ENCODE data around the gene SLC44A2.

- TF ChIP-seq, protein P1, sequence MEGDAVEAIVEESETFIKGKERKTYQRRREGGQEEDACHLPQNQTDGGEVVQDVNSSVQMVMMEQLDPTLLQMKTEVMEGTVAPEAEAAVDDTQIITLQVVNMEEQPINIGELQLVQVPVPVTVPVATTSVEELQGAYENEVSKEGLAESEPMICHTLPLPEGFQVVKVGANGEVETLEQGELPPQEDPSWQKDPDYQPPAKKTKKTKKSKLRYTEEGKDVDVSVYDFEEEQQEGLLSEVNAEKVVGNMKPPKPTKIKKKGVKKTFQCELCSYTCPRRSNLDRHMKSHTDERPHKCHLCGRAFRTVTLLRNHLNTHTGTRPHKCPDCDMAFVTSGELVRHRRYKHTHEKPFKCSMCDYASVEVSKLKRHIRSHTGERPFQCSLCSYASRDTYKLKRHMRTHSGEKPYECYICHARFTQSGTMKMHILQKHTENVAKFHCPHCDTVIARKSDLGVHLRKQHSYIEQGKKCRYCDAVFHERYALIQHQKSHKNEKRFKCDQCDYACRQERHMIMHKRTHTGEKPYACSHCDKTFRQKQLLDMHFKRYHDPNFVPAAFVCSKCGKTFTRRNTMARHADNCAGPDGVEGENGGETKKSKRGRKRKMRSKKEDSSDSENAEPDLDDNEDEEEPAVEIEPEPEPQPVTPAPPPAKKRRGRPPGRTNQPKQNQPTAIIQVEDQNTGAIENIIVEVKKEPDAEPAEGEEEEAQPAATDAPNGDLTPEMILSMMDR (conservative IDR thresholded peaks at IDR 0.05), result no peak
- no peak for TF ChIP-seq ZFX (IDR thresholded peaks at IDR 0.05)
Observed at GRCh38 chr19:10678813-10679212, 53.5 kb downstream of the SLC44A2 start.

Measured in C4-2B (cell line).